ENCODE measurements around the gene RPS16.

GRCh38 chr19:39389631-39390414 lies 45.9 kb downstream of the RPS16 start:
- TF ChIP-seq, protein P1, sequence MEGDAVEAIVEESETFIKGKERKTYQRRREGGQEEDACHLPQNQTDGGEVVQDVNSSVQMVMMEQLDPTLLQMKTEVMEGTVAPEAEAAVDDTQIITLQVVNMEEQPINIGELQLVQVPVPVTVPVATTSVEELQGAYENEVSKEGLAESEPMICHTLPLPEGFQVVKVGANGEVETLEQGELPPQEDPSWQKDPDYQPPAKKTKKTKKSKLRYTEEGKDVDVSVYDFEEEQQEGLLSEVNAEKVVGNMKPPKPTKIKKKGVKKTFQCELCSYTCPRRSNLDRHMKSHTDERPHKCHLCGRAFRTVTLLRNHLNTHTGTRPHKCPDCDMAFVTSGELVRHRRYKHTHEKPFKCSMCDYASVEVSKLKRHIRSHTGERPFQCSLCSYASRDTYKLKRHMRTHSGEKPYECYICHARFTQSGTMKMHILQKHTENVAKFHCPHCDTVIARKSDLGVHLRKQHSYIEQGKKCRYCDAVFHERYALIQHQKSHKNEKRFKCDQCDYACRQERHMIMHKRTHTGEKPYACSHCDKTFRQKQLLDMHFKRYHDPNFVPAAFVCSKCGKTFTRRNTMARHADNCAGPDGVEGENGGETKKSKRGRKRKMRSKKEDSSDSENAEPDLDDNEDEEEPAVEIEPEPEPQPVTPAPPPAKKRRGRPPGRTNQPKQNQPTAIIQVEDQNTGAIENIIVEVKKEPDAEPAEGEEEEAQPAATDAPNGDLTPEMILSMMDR (IDR thresholded peaks at IDR 0.05), result no peak
- no peak for TF ChIP-seq POLR2A (IDR thresholded peaks at IDR 0.05)
